ENCODE measurements around the gene CX3CL1. TPM values are rescaled to one million over a fixed set of nuclear protein-coding genes. Genes with fewer than 3 reads are reported as not detected.
"Not testable (repeated sequence)": the region's sequence is repeated elsewhere in the genome, so short reads cannot be mapped to it uniquely, and the experiment has no call there.

The CX3CL1 gene
- total RNA-seq, 1 donor from 2014 or later = 0.31 TPM

GRCh38 chr16:57395026-57395425 is 22.7 kb downstream of the CX3CL1 start:
- no peaks in the 10 kb centered on the region for H3K36me3 Mint-ChIP-seq (ENCODE audit: low read depth)
- intact Hi-C loops (cut with micrococcal nuclease) = no loop called here
- TF ChIP-seq CTCF (IDR thresholded peaks at IDR 0.05) = no peak
- H3K4me1 Mint-ChIP-seq = peaks cover 15% of the 10 kb centered on the region
- no peaks in the 10 kb centered on the region for H3K27me3 Mint-ChIP-seq
- ATAC-seq (ENCODE audit: low read depth) = no peak
- H3K9me3 Mint-ChIP-seq = no peaks in the 10 kb centered on the region
- no peak overlapping the region for H3K4me3 Mint-ChIP-seq
- DNase-seq = no peak
- H3K27ac Mint-ChIP-seq = no peak overlapping the region
- POLR2A ChIA-PET = no interaction called here
- CTCF ChIA-PET = no interaction called here

- intact Hi-C loops (cut with micrococcal nuclease) = loop anchor here (2.0 kb wide), 2 partner anchors 14 to 42 kb away; no protein-coding TSS in a partner anchor
- Mint-ChIP-seq H3K36me3 (ENCODE audit: low read depth) (no peaks in the 10 kb centered on the region), H3K27me3 (no peaks in the 10 kb centered on the region), H3K9me3 (no peaks in the 10 kb centered on the region), H3K27ac (no peak overlapping the region), H3K4me1 (peaks cover 32% of the 10 kb centered on the region), H3K4me3 (no peak overlapping the region)
- CTCF ChIA-PET = no interaction called here
- no peak for DNase-seq
- ATAC-seq (ENCODE audit: low read depth) = no peak
- POLR2A ChIA-PET = interaction anchor here (1.6 kb wide), 1 partner anchor 16 kb away, joined by 4 read pairs; no protein-coding TSS in a partner anchor
- TF ChIP-seq CTCF (IDR thresholded peaks at IDR 0.05) = no peak
Measured at GRCh38 chr16:57396786-57397185, 24.5 kb downstream of the CX3CL1 start.

DNA sequence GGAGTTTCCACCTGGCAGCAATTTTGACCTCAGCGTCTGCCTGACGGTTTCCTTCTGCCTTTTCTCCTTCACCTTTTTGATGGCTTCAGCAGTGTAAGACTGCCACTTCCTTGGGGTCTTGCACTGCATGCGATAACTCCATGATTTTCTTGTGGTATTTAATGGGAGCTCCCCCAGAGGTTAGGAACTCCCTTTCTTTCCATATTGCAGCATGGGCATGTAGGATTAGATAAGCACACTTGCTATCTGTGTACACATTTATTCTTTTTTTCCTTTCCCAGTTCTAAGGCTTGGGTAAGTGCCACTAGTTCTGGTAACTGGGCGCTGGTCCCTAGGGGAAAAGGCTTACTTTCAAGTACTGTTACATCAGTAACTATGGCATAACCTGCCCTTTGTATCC is 25.2 kb downstream of the CX3CL1 start:
- CTCF ChIA-PET; ATAC-seq (ENCODE audit: low read depth); H3K27ac Mint-ChIP-seq; H3K27me3 Mint-ChIP-seq; DNase-seq; H3K9me3 Mint-ChIP-seq; H3K36me3 Mint-ChIP-seq (ENCODE audit: low read depth); H3K4me3 Mint-ChIP-seq: not testable (repeated sequence)
- POLR2A ChIA-PET = interaction anchor here (1.6 kb wide), 1 partner anchor 16 kb away, joined by 4 read pairs; no protein-coding TSS in a partner anchor
- H3K4me1 Mint-ChIP-seq = peaks cover 35% of the 10 kb centered on the region
- intact Hi-C loops (cut with micrococcal nuclease) = loop anchor here (2.0 kb wide), 2 partner anchors 13 to 43 kb away; no protein-coding TSS in a partner anchor

- H3K4me1 Mint-ChIP-seq = peaks cover 35% of the 10 kb centered on the region
- no peaks in the 10 kb centered on the region for H3K36me3 Mint-ChIP-seq (ENCODE audit: low read depth)
- CTCF ChIA-PET = no interaction called here
- POLR2A ChIA-PET = interaction anchor here (0.6 to 3.1 kb wide), 2 partner anchors 11 to 110 kb away, joined by 10 to 20 read pairs; no protein-coding TSS in a partner anchor
- H3K27ac Mint-ChIP-seq = no peak overlapping the region
- no peak for DNase-seq
- ATAC-seq (ENCODE audit: low read depth) = no peak
- H3K4me3 Mint-ChIP-seq = no peak overlapping the region
- H3K9me3 Mint-ChIP-seq = no peaks in the 10 kb centered on the region
- no peaks in the 10 kb centered on the region for H3K27me3 Mint-ChIP-seq
- intact Hi-C loops (cut with micrococcal nuclease) = no loop called here
- TF ChIP-seq CTCF (IDR thresholded peaks at IDR 0.05) = no peak
Measured at GRCh38 chr16:57401943-57402640, 29.8 kb downstream of the CX3CL1 start.

GRCh38 chr16:57403965-57404817 is 31.9 kb downstream of the CX3CL1 start, which contains the start of gene CCL17:
Gene CCL17, plus strand, starts transcription at chr16:57404767. Its CDS starts 9,166 bp downstream, at chr16:57413933.
- DNase-seq (no peak), ATAC-seq (ENCODE audit: low read depth) (no peak)
- no peak within 1 kb of the TSS for H3K4me3 Mint-ChIP-seq
- H3K27me3 Mint-ChIP-seq = no peaks in the 10 kb centered on the region
- intact Hi-C loops (cut with micrococcal nuclease) = no loop called here
- H3K9me3 Mint-ChIP-seq = no peaks in the 10 kb centered on the region
- CTCF ChIA-PET = interaction anchor here (0.7 kb wide), 1 partner anchor 103 kb away, joined by 4 read pairs; no protein-coding TSS in a partner anchor
- TF ChIP-seq CTCF (IDR thresholded peaks at IDR 0.05) = no peak
- H3K27ac Mint-ChIP-seq = no peak within 1 kb of the TSS
- peaks cover 33% of the 10 kb centered on the region for H3K4me1 Mint-ChIP-seq
- POLR2A ChIA-PET = interaction anchor here (1.1 kb wide), 1 partner anchor 16 kb away, joined by 6 read pairs; no protein-coding TSS in a partner anchor
- H3K36me3 Mint-ChIP-seq (ENCODE audit: low read depth) = no peaks in the 10 kb centered on the region

Data from activated B cell treated with CpG ODN at 0.5 μM for 24 hours (primary cell).